HG02852 (cell line): Measurements from ENCODE around the gene KRABD2.
"Not testable (repeated sequence)": the region's sequence is repeated elsewhere in the genome, so short reads cannot be mapped to it uniquely, and the experiment has no call there.

ENCODE experiments used
- ATAC-seq: cut with Tn5 transposase; IDR thresholded peaks from one replicate; pipeline ENCODE4 v1.9.1; 2021; ENCODE audit warnings: mild to moderate bottlenecking, moderate library complexity; ENCODE audit not compliant: unreplicated experiment

The KRABD2 gene

GRCh38 chr17:8365143-8365542, 11.4 kb downstream of the KRABD2 start:
- no peak for ATAC-seq

- no peak for ATAC-seq
Observed at GRCh38 chr17:8362651-8363332, 13.7 kb downstream of the KRABD2 start.

GRCh38 chr17:8360751-8361150, 15.8 kb downstream of the KRABD2 start:
- no peak for ATAC-seq

GRCh38 chr17:8360260-8360659, 16.2 kb downstream of the KRABD2 start:
- ATAC-seq, result no peak

GRCh38 chr17:8359769-8360168, 16.7 kb downstream of the KRABD2 start:
- no peak for ATAC-seq

- no peak for ATAC-seq
Observed at GRCh38 chr17:8357910-8358309, 18.6 kb downstream of the KRABD2 start.

GRCh38 chr17:8354236-8354635, 22.3 kb downstream of the KRABD2 start:
- ATAC-seq, result no peak

- no peak for ATAC-seq
Observed at GRCh38 chr17:8353736-8354135, 22.8 kb downstream of the KRABD2 start.

- no peak for ATAC-seq
Observed at GRCh38 chr17:8350339-8350738, 26.2 kb downstream of the KRABD2 start.

- not testable (repeated sequence) for ATAC-seq
Observed at GRCh38 chr17:8347001-8347400, 29.5 kb downstream of the KRABD2 start.

GRCh38 chr17:8345951-8346665, 30.4 kb downstream of the KRABD2 start:
- ATAC-seq, result no peak

GRCh38 chr17:8345052-8345690, 31.3 kb downstream of the KRABD2 start:
- no peak for ATAC-seq

- no peak for ATAC-seq
Observed at GRCh38 chr17:8341456-8341855, 35.0 kb downstream of the KRABD2 start.

GRCh38 chr17:8339540-8339939, 37.0 kb downstream of the KRABD2 start, which contains the start of gene ODF4:
TSS of gene ODF4 (plus strand) at chr17:8339840. CDS start at chr17:8340052, 212 bp downstream.
- no peak for ATAC-seq

- no peak for ATAC-seq
Observed at GRCh38 chr17:8338753-8339140, 37.8 kb downstream of the KRABD2 start.

- ATAC-seq, result no peak
Observed at GRCh38 chr17:8337802-8338752, 38.4 kb downstream of the KRABD2 start.

- no peak for ATAC-seq
Observed at GRCh38 chr17:8333281-8333680, 43.2 kb downstream of the KRABD2 start.

- ATAC-seq, result no peak
Observed at GRCh38 chr17:8332688-8333087, 43.8 kb downstream of the KRABD2 start.

- ATAC-seq, result no peak
Observed at GRCh38 chr17:8332128-8332527, 44.4 kb downstream of the KRABD2 start.

- no peak for ATAC-seq
Observed at GRCh38 chr17:8327303-8327649, 49.2 kb downstream of the KRABD2 start.
